CD8-positive, alpha-beta memory T cell (primary cell): Measurements from ENCODE around the gene SSR1. TPM values are rescaled to one million over a fixed set of nuclear protein-coding genes. Genes with fewer than 3 reads are reported as not detected.

ENCODE experiments used
- CTCF ChIA-PET: fragments of 350-600 bp; sonication (Branson Sonifier 250); formaldehyde crosslinking; loops from one replicate; lab custom pipeline; 2021; ENCODE audit warnings: antibody characterized with exemption; lab: Charles Lee
- POLR2A ChIA-PET: fragments of 350-600 bp; sonication (Branson Sonifier 250); formaldehyde crosslinking; loops from one replicate; lab custom pipeline; 2021; ENCODE audit warnings: antibody characterized with exemption; lab: Charles Lee
- DNase-seq, 5 donors: peaks; one replicate each; pipeline versions ENCODE4 v3.0.0 to v3.0.0-alpha.2; 2020 to 2022; ENCODE audit warnings: mixed read lengths in 1 of 5
- H3K27ac ChIP-seq: one replicate; pipeline ENCODE4 v1.7.0; 2013; ENCODE audit warnings: low read depth, mild to moderate bottlenecking, low read length, moderate library complexity
- H3K27me3 ChIP-seq: 2 replicates; pipeline ENCODE4 v1.7.0; 2013; ENCODE audit warnings: low read length, mild to moderate bottlenecking; ENCODE audit not compliant: insufficient read depth, poor library complexity, severe bottlenecking
- H3K36me3 ChIP-seq: 2 replicates; pipeline ENCODE4 v1.7.0; 2013; ENCODE audit warnings: mild to moderate bottlenecking, low read length, moderate library complexity; ENCODE audit not compliant: insufficient read depth
- H3K4me1 ChIP-seq: 2 replicates; pipeline ENCODE4 v1.7.0; 2013; ENCODE audit warnings: mild to moderate bottlenecking, low read length, moderate library complexity; ENCODE audit not compliant: insufficient read depth
- H3K4me3 ChIP-seq: 2 replicates; pipeline ENCODE4 v1.7.0; 2013; ENCODE audit warnings: mild to moderate bottlenecking, low read length
- H3K9me3 ChIP-seq: 2 replicates; pipeline ENCODE4 v1.7.0; 2013; ENCODE audit warnings: mild to moderate bottlenecking, low read length
- H3K27ac Mint-ChIP-seq, 8 donors: one replicate each; pipeline ENCODE4 v1.8.0; 2020 to 2021; ENCODE audit warnings: mixed read lengths in 8 of 8, mild to moderate bottlenecking in 6 of 8, inconsistent platforms in 3 of 8, moderate library complexity in 3 of 8
- H3K27me3 Mint-ChIP-seq, 2 donors: one replicate each; pipeline ENCODE4 v1.8.0; 2020 to 2021; ENCODE audit warnings: mixed read lengths in 2 of 2, mild to moderate bottlenecking in 1 of 2, moderate library complexity in 1 of 2
- H3K36me3 Mint-ChIP-seq, 3 donors: one replicate each; pipeline ENCODE4 v1.8.0; 2020 to 2021; ENCODE audit warnings: mixed read lengths in 3 of 3, inconsistent platforms in 1 of 3, mild to moderate bottlenecking in 1 of 3
- H3K4me1 Mint-ChIP-seq, 3 donors: one replicate each; pipeline ENCODE4 v1.8.0; 2020 to 2021; ENCODE audit warnings: mixed read lengths in 3 of 3, inconsistent platforms in 1 of 3, mild to moderate bottlenecking in 1 of 3
- H3K4me3 Mint-ChIP-seq, 7 donors: one replicate each; pipeline ENCODE4 v1.8.0; 2020 to 2021; ENCODE audit warnings: mixed read lengths in 7 of 7, mild to moderate bottlenecking in 6 of 7, moderate library complexity in 4 of 7, inconsistent platforms in 2 of 7
- H3K9me3 Mint-ChIP-seq, 5 donors: one replicate each; pipeline ENCODE4 v1.8.0; 2020 to 2022; ENCODE audit warnings: mixed read lengths in 5 of 5, mild to moderate bottlenecking in 3 of 5, moderate library complexity in 2 of 5, inconsistent platforms in 1 of 5
- polyA plus RNA-seq: library from polyadenylated mRNA; unstranded; fragments of 300-500 nt; fragmentation: Illumina TruSeq; gene quantifications from one replicate; pipeline ENCODE4 v1.2.3, GENCODE V29; 2021
- total RNA-seq, 2 experiments: library from RNA; stranded (reverse); gene quantifications; one replicate each; pipeline ENCODE4 v1.2.3, GENCODE V29; 2021

SSR1 gene
- total and polyA plus RNA-seq, 3 experiments from 2014 or later = 153 to 178 (median 165) TPM

DNA sequence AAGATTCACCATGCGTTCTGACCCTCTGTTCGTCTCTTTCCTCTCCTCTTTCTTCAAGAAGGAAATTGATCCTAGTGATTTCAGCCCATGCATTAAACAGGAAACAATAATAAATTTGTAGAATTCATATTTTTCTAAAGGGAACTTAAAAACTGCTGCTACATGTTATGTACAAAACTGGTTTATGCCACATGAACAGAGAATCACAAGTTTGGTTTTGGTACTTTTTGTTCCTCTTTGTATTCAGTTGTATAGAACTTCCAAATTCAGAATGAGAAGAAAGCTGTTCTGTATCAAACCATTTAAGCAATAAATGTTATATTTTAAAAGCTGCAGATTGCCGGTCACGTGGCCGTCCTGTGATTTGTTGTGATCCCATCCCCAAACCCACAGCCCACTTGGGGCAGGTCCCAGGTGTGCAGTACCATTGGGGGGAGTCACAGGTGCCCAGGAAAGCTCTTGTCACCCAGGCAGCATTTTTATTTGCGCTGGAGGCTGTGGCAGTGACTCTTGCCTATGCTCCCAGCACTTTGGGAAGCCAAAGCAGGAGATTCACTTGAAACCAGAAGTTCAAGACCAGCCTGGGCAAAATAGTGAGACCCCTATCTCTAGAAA lies 61.2 kb downstream of the SSR1 start:
- ChIA-PET POLR2A (no interaction called here), CTCF (interaction anchor here (0.6 to 1.7 kb wide), 4 partner anchors 8 to 363 kb away, joined by 3 to 6 read pairs (median 3); no protein-coding TSS in a partner anchor)
- H3K4me3 Mint-ChIP-seq = no peak overlapping the region
- peak overlapping the region in 2 of 8 donors; percentile 32 to 47 for H3K27ac Mint-ChIP-seq
- Histone ChIP-seq H3K36me3 (peaks cover 13% of the 10 kb centered on the region), H3K27me3 (no peaks in the 10 kb centered on the region), H3K4me1 (no peaks in the 10 kb centered on the region), H3K9me3 (no peaks in the 10 kb centered on the region), H3K4me3 (no peak overlapping the region), H3K27ac (no peak overlapping the region)
- peaks cover 0 to 4% (median 0%) of the 10 kb centered on the region in 5 donors for H3K9me3 Mint-ChIP-seq
- H3K36me3 Mint-ChIP-seq = peaks cover 0 to 51% (median 4%) of the 10 kb centered on the region in 3 donors
- DNase-seq = no peak
- H3K27me3 Mint-ChIP-seq = no peaks in the 10 kb centered on the region
- no peaks in the 10 kb centered on the region for H3K4me1 Mint-ChIP-seq

DNA sequence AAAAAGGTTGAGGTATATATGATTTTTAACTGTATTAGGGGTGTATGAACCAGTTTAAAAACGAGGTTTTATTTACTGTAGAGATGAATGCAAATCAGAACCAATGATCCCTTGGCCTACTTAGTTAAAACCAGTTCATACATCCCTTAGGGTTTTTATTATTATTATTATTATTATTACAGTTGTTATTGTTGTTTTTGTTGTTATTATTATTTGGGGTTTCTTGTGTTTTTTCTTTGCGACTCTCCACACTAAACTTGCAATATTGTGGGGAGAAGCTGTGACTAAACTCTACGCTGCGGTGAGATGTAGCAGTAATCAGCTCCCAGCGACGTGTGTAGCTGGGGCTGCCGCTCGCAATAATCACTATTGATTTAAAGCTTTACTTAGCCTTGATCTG lies 62.2 kb downstream of the SSR1 start:
- Mint-ChIP-seq H3K9me3 (no peaks in the 10 kb centered on the region), H3K4me1 (no peaks in the 10 kb centered on the region), H3K36me3 (peaks cover 0 to 59% (median 4%) of the 10 kb centered on the region in 3 donors), H3K27ac (no peak overlapping the region), H3K4me3 (no peak overlapping the region), H3K27me3 (no peaks in the 10 kb centered on the region)
- H3K4me3 ChIP-seq = no peak overlapping the region
- POLR2A ChIA-PET = no interaction called here
- H3K4me1 ChIP-seq = no peaks in the 10 kb centered on the region
- CTCF ChIA-PET = interaction anchor here (1.7 kb wide), 1 partner anchor 25 kb away, joined by 6 read pairs; no protein-coding TSS in a partner anchor
- no peaks in the 10 kb centered on the region for H3K9me3 ChIP-seq
- no peak overlapping the region for H3K27ac ChIP-seq
- DNase-seq = no peak
- no peaks in the 10 kb centered on the region for H3K27me3 ChIP-seq
- peaks cover 13% of the 10 kb centered on the region for H3K36me3 ChIP-seq

DNA sequence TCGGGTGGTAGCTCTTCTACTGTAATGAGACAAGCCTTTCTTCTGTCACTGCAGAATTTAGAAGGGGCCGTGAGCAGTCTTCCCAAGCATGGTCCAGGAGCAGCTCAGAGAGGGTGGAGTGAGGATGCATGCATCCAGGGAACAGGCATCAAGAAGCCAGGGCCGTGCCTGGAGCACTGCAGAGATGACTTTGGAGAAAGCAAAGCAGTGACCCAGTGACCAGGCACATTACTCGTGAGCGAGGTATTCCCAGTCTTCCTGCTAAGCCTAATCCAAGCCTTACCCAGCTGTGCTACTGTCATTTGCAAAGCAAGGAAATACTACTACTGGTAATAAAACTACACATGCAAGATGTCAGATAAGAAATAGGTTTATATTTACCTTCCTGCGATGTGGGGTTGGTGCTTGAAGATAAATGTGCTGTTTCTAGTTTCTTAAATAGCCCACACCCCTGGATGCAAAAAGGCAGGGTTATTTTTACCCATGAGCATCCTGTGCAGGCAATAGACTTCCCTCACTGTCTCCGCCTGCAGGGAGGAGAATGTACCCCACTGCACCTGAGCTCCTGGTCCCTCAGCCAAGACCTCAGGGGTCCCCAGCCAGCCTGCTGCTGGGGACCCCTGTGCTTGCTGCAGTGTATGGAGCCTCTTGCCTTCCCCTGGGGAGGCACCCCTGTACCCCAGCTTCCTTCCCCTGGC lies 62.9 kb downstream of the SSR1 start:
- H3K27me3 ChIP-seq = no peaks in the 10 kb centered on the region
- Mint-ChIP-seq H3K4me3 (no peak overlapping the region), H3K4me1 (no peaks in the 10 kb centered on the region), H3K27ac (peak overlapping the region in 1 of 8 donors; percentile 71), H3K9me3 (no peaks in the 10 kb centered on the region), H3K27me3 (no peaks in the 10 kb centered on the region), H3K36me3 (peaks cover 0 to 65% (median 4%) of the 10 kb centered on the region in 3 donors)
- no peaks in the 10 kb centered on the region for H3K9me3 ChIP-seq
- H3K36me3 ChIP-seq = peaks cover 13% of the 10 kb centered on the region
- no peak overlapping the region for H3K4me3 ChIP-seq
- POLR2A ChIA-PET = no interaction called here
- CTCF ChIA-PET = no interaction called here
- H3K4me1 ChIP-seq = no peaks in the 10 kb centered on the region
- no peak overlapping the region for H3K27ac ChIP-seq
- no peak for DNase-seq

- DNase-seq = no peak
- Mint-ChIP-seq H3K4me1 (no peaks in the 10 kb centered on the region), H3K27ac (peak overlapping the region in 1 of 8 donors; percentile 18), H3K36me3 (peaks cover 0 to 70% (median 4%) of the 10 kb centered on the region in 3 donors), H3K9me3 (no peaks in the 10 kb centered on the region), H3K4me3 (no peak overlapping the region), H3K27me3 (no peaks in the 10 kb centered on the region)
- H3K9me3 ChIP-seq = no peaks in the 10 kb centered on the region
- CTCF ChIA-PET = interaction anchor here (0.7 kb wide), 1 partner anchor 1908 kb away, joined by 3 read pairs; no protein-coding TSS in a partner anchor
- POLR2A ChIA-PET = no interaction called here
- H3K36me3 ChIP-seq = peaks cover 13% of the 10 kb centered on the region
- no peak overlapping the region for H3K4me3 ChIP-seq
- H3K4me1 ChIP-seq = no peaks in the 10 kb centered on the region
- H3K27me3 ChIP-seq = no peaks in the 10 kb centered on the region
- H3K27ac ChIP-seq = no peak overlapping the region
Observed at GRCh38 chr6:7249391-7249790, 63.6 kb downstream of the SSR1 start.

- Histone ChIP-seq H3K36me3 (peaks cover 13% of the 10 kb centered on the region), H3K9me3 (no peaks in the 10 kb centered on the region), H3K4me3 (no peak overlapping the region), H3K4me1 (peaks cover 6% of the 10 kb centered on the region), H3K27ac (no peak overlapping the region), H3K27me3 (no peaks in the 10 kb centered on the region)
- no peak for DNase-seq
- H3K9me3 Mint-ChIP-seq = no peaks in the 10 kb centered on the region
- no peak overlapping the region for H3K27ac Mint-ChIP-seq
- CTCF ChIA-PET = no interaction called here
- POLR2A ChIA-PET = no interaction called here
- H3K36me3 Mint-ChIP-seq = peaks cover 0 to 75% (median 4%) of the 10 kb centered on the region in 3 donors
- no peaks in the 10 kb centered on the region for H3K27me3 Mint-ChIP-seq
- no peak overlapping the region for H3K4me3 Mint-ChIP-seq
- H3K4me1 Mint-ChIP-seq = peaks cover 9% of the 10 kb centered on the region in 3 donors
Observed at GRCh38 chr6:7247828-7248227, 65.2 kb downstream of the SSR1 start.

DNA sequence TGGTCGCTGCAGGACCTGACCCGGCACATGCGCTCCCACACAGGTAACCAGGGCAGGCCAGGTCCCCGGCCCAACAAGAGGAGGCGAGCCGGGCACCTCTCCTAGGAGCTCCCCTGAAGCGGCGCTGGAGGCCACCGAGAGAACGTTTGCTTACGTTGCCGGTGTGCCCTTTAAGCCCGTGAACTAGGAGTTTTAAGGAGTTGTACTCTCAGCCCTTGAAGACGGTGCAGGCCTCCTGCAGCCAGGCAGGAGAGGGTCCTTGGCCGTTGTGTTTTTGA lies 65.9 kb downstream of the SSR1 start:
- Mint-ChIP-seq H3K27ac (no peak overlapping the region), H3K9me3 (no peaks in the 10 kb centered on the region), H3K36me3 (peaks cover 0 to 74% (median 4%) of the 10 kb centered on the region in 3 donors), H3K27me3 (no peaks in the 10 kb centered on the region), H3K4me1 (peaks cover 10 to 14% (median 10%) of the 10 kb centered on the region in 3 donors), H3K4me3 (no peak overlapping the region)
- ChIA-PET POLR2A (no interaction called here), CTCF (no interaction called here)
- Histone ChIP-seq H3K27me3 (no peaks in the 10 kb centered on the region), H3K27ac (no peak overlapping the region), H3K9me3 (no peaks in the 10 kb centered on the region), H3K4me1 (peaks cover 8% of the 10 kb centered on the region), H3K36me3 (peaks cover 13% of the 10 kb centered on the region), H3K4me3 (no peak overlapping the region)
- DNase-seq = no peak

DNA sequence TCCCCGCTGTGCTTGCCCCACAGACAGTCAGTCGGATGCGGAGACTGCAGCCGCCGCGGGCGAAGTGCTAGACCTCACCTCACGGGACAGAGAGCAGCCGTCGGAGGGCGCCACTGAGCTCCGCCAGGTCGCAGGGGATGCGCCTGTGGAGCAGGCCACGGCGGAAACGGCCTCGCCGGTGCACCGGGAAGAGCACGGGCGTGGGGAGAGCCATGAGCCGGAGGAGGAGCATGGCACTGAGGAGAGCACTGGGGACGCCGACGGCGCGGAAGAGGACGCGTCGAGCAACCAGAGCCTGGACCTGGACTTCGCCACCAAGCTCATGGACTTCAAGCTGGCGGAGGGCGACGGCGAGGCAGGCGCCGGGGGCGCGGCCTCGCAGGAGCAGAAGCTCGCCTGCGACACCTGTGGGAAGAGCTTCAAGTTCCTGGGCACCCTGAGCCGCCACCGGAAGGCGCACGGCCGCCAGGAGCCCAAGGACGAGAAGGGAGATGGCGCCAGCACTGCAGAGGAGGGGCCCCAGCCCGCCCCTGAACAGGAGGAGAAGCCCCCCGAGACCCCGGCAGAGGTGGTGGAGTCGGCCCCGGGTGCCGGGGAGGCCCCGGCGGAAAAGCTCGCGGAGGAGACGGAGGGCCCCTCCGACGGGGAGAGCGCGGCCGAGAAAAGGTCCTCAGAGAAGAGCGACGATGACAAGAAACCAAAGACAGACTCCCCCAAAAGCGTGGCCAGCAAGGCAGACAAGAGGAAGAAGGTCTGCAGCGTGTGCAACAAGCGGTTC lies 66.4 kb downstream of the SSR1 start:
- no peak for DNase-seq
- ChIA-PET POLR2A (no interaction called here), CTCF (no interaction called here)
- Histone ChIP-seq H3K4me3 (no peak overlapping the region), H3K9me3 (no peaks in the 10 kb centered on the region), H3K27ac (no peak overlapping the region), H3K27me3 (no peaks in the 10 kb centered on the region), H3K36me3 (peaks cover 13% of the 10 kb centered on the region), H3K4me1 (peaks cover 8% of the 10 kb centered on the region)
- Mint-ChIP-seq H3K36me3 (peaks cover 0 to 74% (median 4%) of the 10 kb centered on the region in 3 donors), H3K9me3 (no peaks in the 10 kb centered on the region), H3K27ac (no peak overlapping the region), H3K27me3 (no peaks in the 10 kb centered on the region), H3K4me1 (peaks cover 10 to 14% (median 10%) of the 10 kb centered on the region in 3 donors), H3K4me3 (no peak overlapping the region)
